HG03565 (cell line): Measurements from ENCODE around the gene LRP4.

Source experiments
- ATAC-seq: cut with Tn5 transposase; IDR thresholded peaks from one replicate; pipeline ENCODE4 v1.9.1; 2021; ENCODE audit warnings: mild to moderate bottlenecking, moderate library complexity; ENCODE audit not compliant: unreplicated experiment

The LRP4 gene

DNA sequence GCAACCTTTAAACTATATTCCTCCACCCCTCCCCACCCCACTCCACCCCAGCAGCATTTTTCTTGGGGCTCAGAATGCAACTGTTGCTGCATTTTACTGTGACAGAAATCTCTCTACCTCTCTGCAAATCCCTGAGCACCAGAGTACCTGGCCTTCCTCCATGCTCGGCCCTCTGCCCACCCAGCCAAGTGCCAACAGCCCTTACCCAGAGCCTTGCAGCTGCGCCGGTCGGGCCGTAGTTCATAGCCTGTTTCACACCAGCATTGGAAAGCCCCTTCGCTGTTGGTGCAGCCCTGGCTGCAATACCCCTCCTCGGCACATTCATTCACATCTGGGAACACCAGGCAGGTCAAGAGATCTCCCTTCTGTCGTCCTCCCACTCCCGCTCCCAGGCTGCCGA is 23.4 kb downstream of the LRP4 start:
- no peak for ATAC-seq

DNA sequence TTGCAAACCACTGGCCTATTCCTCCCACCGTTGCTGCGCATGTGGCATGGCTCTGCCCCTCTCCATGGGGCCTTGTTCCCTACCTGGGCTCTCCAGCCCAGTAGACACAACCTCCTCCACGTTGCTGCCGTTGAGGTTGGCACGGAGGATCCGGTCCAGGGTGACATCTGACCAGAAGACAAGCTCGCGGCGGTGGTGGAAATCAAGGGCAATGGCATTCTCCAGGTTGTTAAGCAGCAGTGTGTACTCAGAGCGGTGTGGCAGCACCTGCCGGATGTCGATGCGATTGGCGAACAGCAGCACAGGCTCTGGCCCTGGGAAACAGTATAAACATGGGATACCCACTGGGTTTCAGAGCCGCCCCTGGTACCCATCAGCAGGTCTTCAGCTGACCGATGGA is 23.8 kb downstream of the LRP4 start:
- ATAC-seq, result no peak

DNA sequence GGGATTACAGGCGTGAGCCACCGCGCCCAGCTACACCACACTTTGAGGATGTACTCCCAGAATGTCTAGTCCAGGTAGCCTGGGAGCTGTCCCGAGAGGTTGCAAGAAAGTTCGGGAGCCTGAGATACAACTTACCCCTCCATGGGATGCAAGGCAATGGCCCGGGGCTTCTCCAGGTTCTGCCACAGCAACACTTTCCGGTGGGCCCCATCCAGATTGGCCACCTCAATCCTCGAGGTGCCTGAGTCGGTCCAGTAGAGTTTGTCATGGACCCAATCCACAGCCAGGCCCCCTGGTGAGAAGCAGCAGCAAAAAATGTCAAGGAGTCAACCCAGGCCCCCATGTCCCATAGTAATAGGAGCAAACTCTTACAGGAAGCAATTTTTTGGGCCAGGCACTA is 25.5 kb downstream of the LRP4 start:
- no peak for ATAC-seq

DNA sequence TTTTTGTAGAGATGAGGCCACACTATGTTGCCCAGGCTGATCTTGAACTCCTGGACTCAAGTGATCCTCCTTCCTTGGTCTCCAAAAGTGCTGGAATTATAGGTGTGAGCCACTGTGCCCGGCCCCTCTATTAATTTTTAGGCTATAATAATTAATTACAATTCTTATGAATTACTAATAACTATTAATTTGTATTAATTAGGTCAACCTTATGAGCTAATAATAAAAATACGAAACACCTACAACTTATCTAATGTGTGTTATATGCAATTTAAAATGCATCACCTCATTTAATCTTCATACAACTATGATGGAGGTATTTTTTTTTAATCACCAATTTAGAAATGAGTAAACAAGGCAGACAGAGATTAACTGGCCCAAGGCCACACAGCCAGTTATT is 26.2 kb downstream of the LRP4 start:
- ATAC-seq, result no peak

DNA sequence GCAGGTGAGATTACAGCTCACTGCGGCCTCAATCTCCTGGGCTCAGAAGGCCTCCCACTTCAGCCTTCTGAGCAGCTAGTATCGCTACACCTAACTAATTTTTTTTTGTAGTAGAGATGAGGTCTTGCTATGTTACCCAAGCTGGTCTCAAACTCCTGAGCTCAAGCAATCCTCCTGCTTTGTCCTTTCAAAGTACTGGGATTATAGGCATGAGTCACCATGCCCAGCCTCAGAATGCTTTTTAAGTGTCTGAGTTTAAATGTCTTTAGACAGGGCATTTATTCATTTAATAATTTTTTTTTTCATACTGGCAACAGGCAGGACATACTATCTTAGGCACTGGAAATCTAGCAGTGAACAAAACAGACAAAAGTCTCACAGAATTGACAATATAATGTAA is 27.7 kb downstream of the LRP4 start:
- no peak for ATAC-seq

DNA sequence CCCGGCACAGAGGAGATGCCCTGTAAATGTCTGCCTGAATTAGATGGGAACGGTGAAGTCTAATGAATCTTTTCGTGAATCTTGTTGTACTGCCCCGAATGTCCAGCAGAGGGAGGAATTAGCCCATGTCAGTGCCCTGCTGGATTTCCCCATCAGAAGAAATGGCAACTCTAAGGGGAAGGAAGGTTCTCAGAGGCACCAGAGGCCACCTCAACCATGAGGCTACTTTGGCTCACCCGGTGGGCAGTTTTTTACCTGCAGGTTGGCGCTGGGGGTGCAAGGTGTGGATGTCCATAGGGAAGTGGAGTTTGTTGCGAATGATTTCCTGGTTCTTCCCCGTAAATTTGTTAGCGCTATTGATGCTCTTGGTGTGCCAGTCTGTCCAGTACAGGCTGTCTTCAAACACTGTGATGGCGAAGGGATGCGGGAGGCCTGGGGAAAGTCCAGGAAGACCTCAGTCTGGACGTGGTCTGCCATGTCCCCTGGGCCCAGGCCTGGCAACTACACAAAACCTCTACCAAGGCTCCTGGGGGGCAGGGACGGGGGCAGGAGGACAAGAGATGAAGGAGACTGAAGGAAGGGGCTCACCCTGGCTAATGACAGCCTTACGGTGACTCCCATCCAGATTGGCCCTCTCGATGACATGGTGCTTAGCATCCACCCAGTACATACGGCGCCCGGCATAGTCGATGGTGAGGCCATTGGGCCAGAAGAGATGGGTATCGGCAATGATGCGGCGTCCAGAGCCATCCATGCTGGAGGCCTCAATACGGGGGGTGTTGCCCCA is 28.5 kb downstream of the LRP4 start:
- ATAC-seq, result no peak

DNA sequence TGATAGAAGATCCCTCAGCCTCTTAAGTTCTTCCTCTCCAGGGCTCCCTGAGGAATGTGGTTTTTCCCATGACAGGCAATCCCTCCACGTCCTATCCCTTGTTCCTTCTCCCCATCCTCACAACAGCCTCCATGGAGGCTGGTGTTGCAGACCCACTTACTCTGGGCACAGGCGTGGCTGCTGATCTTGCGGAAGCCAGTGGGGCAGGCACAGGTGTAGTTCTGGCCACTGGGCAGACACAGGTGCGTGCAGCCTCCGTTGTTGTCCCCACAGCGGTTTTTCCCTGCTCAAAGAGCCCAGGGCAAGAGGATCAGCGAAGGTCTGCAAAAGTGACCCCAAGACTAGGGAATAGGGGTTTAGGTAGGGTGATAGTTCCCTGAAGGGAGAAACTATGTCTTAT is 29.1 kb downstream of the LRP4 start:
- no peak for ATAC-seq

DNA sequence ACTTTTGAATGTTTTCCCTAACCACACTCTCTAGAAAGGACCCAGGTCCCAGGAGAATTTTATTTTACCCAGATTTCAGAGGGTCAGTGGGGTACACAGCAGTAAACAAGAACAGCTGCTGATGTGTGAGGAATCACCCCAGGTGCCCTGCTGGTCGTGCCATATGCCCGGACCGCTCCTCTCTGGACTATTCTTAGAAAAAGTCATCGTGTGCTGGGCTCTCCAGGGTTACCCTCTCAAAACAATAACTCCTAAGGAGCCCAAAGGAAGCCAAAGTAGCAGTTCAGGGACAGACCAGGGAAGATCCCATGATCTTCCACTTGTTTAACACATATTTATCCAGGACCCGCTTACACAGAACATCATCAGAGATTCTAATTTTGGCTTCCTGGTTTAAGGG is 29.7 kb downstream of the LRP4 start:
- ATAC-seq, result no peak

DNA sequence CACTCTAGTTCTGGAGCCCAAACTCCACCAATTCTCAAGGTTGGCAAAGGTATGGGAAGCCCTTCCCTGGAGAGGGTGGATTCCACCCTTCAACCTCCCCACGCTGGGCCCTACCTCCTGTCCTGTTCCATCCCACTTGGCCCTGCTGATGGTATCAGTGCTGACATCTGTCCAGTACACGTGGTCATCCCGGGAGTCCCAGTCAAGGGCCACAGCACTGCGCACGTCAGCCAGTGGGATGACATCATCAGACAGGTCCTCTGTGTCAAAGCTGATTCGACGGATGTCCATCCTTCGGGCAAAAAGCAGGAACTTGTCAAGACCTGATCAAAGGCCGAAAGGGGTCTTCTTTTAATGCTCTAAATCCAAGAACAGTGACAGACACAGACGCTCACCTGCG is 32.1 kb downstream of the LRP4 start:
- ATAC-seq, result no peak

DNA sequence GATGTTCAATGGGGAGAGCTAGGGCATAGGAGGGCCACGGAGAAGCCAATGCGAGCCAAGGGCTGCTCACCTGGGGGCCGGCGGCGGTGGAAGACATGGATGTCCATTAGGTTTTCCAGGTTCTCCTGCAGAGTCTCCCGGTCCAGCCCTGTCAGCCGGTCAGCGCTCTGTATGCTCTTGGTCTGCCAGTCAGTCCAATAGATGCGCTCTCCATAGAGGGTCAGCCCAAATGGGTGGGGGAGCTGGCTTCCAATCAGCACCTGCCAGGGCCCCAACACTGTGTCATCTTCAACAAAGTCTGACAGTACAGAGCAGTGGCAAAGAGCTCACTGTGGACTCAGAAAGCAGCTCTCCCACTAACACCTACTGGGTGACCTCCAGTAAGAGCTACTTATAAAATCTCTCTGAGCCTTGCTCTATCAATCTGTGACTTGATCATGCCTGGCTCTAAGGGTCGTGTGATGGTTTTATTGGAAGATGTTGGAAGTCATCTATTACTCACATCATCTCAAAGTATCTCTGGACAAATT is 39.2 kb downstream of the LRP4 start:
- ATAC-seq, result no peak

DNA sequence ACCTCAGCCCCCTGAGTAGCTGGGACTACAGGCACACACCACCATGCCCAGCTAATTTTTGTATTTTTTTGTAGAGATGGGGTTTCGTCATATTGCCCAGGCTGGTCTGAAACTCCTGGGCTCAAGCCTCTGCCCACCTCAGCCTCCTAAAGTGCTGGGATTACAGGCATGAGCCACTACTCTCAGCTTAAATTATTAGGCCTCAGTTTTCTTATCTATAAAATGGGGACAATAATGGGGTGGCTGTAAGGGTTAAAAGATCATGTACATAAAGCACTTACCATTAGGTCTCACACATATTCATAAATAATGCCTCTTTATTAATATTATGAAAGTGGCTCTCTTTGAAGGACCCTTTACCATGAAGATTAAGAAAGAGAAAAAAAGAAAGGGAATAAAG is 40.8 kb downstream of the LRP4 start:
- no peak for ATAC-seq

DNA sequence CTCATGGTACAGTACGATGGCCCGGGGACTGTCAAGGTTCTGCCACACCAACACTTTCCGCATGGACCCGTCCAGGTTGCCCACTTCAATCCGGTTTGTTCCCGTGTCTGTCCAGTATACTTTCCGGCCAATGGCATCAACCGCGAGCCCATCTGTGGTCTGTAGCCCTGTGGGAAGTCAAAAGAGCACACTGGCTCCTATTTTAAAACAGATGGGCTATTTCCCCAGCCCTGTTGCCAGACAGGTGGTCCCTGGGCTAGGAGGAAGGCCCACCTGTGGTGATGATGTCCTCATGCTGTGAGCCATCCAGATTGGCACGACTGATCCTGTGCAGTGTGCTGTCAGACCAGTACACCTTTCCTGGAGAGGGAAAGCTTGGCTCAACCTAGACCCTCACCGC is 41.9 kb downstream of the LRP4 start:
- ATAC-seq, result no peak

DNA sequence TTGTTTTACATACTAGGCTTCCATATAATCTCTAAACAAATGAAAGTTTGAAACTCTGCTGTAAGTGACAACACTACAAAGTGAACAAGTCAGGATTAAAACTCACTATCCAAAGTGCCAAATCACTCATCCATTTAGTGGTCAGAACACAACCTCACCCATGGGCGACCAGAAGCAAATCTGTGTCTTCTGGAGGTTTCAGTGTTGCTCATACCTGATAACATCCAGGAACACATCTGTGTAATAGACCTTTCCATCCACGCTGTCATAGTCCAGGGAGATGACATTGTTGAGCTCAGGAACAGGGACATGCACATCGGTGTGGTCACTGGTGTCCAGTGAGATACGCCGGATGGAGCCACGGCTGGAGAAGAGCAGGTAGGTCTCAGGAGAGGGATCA is 43.8 kb downstream of the LRP4 start:
- no peak for ATAC-seq

DNA sequence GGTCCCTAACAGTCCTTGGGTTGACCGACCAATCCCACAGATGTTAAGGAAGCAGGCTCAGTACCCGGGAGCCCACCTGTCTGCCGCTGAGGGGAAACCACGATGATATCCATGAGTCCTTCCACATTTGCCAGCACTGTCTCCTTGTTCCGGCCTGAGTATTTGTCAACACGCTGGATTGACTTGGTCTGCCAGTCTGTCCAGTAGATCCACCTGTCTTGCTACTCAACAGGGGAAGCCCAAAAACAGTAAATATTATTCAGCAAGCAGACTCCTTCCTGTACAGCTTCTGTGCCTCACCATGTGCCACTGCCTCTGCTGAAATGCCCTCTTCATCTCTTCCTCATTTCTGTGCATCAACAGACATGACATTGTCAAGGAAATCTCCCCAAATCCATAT is 49.4 kb downstream of the LRP4 start:
- no peak for ATAC-seq

DNA sequence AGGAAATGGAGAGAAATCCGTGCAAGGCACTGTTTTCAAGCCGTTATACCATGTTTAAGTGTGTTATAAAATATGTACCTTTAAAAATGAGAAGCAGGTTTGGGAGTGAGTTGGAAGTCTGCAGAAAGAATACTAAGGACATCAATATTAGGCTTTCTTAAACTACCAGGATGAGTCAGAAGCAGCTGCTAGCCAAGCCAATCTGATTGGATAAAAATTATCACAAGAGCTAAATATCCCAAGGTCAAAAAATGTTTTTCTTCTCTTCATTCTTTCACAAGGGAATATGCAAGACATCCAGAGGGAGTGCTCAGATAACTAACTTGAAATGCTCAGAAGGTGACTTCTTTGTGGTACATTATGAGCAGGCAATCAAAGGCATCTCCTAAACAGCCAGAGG is 53.0 kb downstream of the LRP4 start:
- no peak for ATAC-seq

DNA sequence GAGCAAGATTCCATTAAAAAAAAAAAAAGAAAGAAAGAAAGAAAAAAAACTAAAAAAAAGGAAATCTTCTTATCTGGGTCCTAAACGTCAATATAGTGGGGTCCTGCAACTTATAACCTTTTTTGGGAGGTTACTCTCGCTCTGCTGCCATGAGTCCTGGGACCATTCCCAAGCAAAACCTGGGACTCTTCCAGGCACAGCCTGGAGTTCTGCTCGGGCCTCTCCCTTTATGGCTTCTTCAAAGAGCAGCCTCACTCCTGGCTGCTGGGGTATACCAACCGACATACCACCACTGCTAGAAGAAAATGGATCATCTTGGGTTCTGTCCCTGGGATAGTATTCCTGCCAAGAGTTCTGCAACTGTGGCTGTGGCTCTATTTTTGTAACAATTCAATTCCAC is 58.1 kb downstream of the LRP4 start:
- ATAC-seq, result no peak

DNA sequence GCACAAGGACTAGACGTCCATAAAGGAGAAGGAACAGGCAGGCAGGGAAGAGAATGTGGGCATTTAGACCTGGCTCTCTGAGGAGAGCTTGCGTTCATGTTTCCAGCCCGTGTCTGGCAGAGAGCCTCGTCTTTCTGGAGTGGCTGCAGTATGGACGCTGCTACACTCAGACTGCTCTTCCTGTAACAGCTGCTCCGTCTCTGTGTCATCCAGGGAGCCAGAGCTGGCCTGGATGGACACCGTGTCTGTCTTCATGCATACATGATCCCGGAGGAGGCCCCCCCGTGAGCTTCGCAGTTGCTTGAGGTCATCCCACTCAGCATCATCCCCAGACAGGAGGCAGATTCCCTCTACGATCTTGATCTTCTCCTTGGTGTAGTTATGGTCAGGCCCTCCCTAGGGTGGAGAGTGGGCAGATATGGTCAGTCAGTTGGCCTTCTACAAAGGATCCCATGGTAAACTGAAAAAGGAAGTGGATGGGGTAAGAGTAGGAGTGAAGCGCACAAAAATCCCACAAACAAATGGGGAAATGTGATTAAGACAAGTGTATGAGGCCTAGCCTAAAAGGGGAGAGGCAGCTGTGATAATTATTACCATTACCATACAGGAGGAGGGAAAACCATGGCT is 59.3 kb downstream of the LRP4 start:
- no peak for ATAC-seq

DNA sequence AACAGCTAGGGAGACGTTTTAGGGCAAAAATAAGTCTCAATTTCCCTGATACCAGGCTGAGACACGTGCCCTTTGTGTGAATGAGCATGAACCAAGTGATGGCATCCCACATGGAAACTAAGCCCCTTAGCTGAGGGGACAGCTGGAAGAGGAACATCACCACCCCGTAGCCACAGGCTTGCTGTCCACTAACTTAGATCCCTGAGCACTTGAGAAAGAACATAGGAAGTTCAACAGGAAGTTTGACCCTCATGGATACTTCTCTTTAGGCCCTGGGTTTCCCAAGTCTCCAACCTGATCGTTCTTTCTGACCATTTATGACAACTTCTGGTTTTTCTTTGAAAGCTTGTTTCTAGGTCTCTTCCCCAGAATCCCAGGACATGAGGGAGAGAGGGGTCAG is 60.7 kb downstream of the LRP4 start:
- ATAC-seq, result no peak

DNA sequence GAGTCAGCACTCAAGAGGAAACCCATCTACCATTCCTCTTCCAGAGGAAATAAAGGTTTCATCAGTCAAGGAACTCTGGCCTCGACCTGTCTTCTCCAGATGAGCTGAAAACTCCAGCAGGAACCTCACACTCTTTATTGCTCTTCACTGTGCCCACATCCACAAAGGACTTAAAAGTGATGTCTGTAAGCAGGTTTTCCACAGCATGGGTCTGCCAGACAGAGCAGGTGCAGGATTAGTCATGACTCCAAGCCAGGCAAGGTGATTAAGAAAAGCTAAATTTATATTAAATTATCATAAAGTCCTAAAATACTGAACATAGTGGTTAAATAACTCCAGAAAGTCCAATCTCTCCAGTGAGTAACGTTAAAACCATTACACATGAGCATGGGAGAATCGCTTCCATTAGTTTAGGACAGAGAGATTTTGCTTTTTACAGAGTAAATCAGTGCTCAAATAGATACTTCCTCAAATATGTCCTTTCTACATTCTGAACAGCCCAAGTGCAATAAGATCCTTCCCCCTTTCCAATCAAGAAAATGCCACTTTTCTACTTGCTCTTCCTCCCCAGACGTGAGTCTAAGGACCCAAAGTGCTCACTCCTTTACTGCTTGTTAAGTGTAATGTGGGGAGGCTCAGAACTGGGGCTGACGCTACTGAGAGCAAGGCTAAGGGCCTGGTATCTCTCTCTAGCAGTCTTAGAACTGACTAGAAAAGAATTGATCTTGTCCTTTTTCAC is 61.6 kb downstream of the LRP4 start:
- no peak for ATAC-seq

DNA sequence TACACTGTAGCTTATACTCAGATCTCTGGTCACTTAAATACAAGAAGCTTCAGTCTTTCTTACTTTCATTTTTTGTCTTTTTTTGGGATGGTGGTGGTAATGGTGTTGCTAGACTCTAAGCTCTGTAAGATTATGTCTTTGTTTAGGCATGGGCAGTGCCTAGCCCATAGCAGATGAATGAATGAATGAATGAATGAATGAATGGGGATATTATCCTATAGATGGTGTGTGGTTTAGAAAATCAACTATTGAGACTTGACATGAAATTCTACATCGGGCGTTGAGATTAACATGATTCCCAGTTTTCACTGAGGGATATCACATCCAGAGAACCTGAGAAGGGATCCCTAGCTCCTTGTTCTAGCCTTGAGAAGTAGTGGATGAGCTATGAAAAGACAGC is 62.5 kb downstream of the LRP4 start:
- no peak for ATAC-seq

DNA sequence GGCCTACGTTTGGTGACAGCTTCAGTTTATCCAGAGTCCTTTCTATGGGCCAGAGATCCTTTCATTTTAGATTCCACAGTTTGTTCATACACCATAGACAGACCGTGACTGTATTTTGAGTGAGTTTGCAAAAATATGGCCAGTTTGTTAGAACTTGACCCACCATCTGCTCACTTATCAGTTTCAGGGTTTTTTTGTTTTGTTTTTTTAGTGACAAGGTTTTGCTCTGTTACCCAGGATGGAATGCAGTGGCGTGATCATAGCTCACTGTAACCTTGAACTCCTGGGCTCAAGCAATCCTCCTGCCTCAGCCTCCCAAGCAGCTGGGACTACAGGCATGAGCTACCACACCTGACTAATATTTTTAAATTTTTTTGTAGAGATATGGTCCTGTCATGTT is 63.2 kb downstream of the LRP4 start:
- ATAC-seq, result no peak

DNA sequence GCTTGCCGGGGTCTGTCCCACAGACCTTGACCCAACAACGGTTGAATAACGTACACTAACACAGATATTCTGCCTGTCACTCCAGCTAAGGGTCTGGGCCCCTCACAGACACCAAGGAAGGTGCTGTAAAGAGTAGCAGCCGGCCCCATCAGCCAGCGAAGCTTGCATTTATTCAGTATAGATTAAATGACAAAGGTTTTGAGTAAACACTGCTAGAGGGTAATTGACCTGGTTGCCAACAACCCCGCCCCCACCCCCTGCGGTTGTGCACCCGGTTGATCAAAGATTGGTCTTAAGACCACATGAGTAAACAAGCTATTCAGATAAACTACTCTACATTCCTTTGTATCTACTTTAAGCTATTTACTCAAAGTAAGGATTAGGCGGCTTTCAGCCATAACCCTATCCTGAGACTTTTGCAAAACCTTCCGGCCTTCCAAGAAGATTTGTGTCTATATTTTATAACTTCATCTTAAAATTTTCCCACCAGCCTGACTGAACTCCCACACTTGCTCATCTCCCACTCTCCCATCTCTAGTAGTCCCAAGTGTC is 67.4 kb downstream of the LRP4 start:
- ATAC-seq, result no peak
